GM19238 (cell line): ENCODE measurements around the gene THRA.

Experiments used
- DNase-seq: peaks from one replicate; pipeline ENCODE4 v3.0.0; 2011; ENCODE audit warnings: low spot score; ENCODE audit not compliant: insufficient read length

The THRA gene

GRCh38 chr17:40079545-40079944 is 16.8 kb downstream of the THRA start:
- DNase-seq: no peak

- no peak for DNase-seq
Measured at GRCh38 chr17:40084477-40084876, 21.7 kb downstream of the THRA start.

- DNase-seq: peak; percentile 76
Measured at GRCh38 chr17:40086150-40087044, 23.6 kb downstream of the THRA start.

GRCh38 chr17:40087049-40087794 is 24.5 kb downstream of the THRA start:
- DNase-seq: no peak

GRCh38 chr17:40087903-40088718 is 25.3 kb downstream of the THRA start:
- DNase-seq: no peak

GRCh38 chr17:40089077-40089895 is 26.5 kb downstream of the THRA start:
- no peak for DNase-seq

DNA sequence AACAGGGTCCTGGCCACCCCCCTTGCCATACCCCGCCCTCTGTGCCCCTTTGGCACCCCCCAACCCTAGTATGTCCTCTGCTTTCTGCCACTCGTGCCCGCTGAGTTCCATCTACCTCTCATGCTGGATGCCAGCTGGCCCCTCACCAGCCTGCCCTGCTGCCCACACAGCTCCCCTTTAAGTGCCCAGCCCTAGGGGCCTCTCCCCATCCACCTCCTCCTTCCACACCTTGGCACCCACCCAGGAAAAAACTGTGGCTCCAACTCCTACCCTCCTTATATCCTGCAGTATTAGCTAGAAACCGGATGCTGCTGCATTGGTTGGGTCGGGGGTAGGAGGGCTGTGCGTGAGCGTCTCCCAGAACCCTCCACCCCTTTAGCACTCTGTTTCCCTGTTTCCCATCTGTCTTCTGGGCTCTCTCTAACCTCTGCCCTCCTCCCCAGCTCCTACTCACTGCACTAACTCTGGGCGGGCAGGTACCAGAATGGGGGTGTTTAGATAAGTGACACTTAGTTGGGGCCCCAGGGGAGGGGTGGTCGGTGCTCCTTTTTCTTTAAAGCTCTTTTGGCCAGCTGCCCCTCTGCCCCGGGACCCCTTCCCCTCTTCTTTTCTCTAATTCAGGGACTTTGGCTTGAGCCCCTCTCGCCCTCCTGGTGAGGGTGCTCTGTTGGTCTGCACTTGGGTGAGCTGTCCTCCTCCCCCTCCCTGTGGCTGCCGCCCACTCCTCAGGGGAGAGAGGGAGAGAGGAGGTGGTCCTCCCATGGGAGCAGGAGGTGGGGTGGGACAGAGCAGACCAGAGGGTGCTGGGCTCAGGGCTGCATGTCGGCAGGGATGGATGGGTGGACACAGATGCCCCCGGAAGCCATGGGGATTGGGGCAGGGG is 27.7 kb downstream of the THRA start:
- DNase-seq: no peak

DNA sequence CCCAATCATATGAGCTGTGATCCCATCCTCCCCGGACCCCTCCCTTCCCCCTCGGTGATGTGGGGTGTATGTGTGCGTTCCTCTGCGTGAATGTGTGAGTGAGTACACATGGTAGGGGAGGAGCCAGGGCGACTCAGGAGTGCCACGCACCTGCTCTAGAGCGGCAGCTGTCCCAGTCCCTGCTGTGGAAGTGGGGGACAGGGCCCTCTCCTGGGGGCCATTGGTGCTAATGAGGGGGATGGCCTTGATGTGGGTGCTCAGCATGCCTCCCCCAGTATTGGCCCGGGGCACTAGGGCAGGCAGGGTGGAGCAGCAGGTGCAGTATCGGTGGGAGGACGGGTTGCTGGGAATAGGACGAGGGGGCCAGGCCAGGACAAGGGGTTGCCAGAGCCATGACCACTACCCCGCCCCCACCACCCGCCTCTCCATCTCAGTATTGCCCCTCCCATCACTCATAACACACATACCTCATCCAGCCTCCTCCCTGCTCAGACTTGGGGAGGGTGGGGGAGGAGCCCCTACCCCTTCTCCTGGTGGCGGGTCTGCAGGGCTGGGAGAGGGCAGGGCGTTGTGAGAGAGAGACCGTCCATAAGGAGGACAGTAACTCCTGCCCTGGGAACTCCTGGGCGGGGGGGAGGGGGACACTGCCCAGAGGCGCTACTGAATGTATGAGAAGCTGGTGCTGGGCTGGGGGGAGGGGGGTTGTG is 29.1 kb downstream of the THRA start:
- no peak for DNase-seq

DNA sequence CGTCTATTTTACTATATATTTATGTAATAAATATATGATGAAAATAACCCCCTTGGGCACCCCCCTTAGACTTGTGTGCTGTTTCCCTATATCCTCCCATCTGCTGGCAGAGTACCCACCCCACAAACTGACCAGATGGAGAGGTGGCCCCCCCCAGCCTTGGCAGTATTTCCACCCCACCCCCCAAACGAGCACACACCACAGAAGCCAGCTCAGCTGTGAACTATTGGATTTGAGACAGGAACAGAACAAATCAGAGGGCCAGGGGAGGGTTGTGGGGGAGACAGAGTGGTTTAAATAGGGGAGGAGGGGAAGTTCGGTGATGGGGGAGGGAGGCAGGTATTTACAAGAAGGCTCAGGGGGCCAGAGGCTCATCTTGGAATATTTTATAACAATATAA is 29.8 kb downstream of the THRA start:
- DNase-seq: no peak

DNA sequence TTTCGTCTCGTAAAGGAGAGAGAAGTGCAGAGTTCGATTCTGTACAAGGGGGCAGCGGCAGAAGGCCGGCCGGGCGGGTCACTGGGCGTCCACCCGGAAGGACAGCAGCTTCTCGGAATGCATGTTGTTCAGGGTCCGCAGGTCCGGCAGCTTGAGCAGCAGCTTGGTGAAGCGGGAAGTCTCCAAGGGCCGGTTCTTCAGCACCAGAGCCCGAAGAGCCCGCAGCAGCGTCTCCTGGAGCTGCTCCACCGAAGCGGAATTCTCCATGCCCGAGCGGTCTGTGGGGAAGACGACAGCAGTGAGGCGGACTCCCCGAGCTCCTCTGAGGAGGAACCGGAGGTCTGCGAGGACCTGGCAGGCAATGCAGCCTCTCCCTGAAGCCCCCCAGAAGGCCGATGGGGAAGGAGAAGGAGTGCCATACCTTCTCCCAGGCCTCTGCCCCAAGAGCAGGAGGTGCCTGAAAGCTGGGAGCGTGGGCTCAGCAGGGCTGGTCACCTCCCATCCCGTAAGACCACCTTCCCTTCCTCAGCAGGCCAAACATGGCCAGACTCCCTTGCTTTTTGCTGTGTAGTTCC is 30.3 kb downstream of the THRA start:
- DNase-seq: no peak

GRCh38 chr17:40093580-40094201 is 30.9 kb downstream of the THRA start:
- no peak for DNase-seq

DNA sequence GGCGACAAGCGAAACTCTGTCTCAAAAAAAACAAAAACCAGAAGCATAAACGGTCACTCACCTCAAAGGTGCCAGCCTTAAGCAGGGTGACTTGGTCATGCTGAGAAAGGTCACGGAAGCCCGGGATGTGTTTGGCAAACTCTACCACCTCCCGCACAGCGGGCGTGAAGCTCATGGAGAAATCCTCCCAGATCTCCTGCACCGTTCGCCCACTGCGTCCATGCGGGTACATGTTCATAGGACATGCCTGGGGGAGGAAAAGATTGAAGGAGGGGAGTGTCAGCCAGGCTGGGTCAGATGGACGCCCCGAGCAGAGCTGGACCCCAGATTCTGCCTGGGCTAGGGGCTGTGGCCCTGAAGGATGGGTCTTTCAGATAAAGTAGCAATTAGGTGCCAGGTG is 32.1 kb downstream of the THRA start:
- DNase-seq: no peak

GRCh38 chr17:40095351-40095943 is 32.7 kb downstream of the THRA start:
- no peak for DNase-seq

DNA sequence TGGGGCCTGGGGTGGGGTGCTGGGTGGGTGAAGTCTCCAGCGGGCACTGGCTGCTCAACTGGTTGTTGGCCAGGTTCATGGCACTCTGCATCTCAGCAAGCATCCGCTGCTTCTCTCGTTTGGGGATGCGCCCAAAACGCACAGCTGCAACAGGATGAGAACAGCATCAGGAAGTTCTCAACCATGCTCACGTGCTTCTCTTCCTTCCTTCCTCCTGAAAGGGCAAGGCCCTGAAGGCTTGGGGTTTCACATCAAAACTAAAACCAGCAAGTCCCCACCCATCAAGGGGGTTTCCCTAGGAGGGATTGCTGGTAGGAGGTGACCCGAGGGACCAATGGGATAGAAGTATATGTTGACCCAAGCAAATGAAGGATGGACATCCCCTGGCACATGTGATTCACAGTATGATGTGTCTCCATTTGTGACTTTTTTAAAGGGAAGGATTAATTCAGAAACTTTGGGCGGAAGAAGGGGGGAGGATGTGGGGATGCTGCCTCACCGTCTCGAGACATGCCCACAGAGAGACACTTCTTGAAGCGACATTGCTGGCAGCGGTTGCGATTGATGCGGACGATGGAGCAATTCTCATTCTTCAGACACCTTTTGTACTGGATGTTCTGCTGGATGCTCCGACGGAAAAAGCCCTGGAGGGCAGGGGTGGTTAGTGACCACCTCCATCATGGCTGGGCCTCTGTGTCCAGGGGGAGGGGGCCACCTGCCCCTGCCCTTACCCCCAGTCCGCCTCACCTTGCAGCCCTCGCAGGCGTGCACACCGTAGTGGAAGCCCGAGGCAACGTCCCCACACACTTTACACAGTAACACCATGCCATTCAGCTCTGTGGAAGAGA is 33.4 kb downstream of the THRA start:
- peak; percentile 98 for DNase-seq

- no peak for DNase-seq
Measured at GRCh38 chr17:40097087-40097486, 34.3 kb downstream of the THRA start.

DNA sequence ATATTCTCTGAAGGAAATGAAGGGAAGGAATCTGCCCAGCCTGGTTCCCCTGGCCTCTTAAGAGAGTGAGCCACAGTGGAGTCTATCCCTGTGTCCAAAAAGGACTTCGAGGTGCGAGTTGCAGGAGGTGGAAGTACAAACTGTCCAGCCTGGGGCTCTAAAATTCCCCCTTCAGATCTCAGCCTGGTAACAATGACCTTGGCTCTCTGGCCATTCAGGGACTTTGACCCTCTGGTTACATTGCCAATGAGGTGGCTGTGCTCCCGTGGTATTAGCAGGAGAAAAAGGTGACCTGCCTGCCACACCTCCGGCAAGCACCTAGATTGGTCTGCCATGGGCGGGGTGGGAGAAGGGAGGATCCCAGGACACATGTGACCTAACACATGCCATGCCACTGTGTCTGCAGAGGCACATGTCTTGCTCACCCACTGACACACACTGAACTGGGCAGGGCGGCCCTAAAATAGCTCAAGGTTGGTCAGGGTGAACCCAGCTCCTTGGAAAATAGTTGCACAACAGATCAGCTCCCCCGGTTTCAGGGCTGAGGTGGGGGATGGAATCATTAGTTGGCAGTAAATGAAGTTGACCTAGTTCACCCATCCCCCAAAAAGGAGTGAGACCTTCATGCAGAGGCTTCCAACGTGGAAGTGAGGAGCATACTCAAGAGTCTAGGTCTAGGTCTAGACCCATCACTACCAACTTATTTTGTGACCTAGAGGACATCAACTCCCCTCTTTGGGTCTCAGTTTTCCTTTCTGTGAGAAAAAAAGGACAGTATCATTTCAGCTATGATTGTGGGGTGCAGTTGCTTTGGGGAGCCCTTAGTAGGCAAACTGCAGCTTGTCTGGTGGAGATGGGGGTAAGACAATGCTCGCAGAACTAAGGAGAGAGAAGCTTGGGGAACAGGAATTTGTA is 35.4 kb downstream of the THRA start:
- no peak for DNase-seq
